ENCODE results near the gene RAB3B.
A peak's percentile ranks its signal among the peaks of the same experiment; 100 is the strongest.

The RAB3B gene

GRCh38 chr1:51958824-51959223, 31.7 kb downstream of the RAB3B start:
- DNase-seq (ENCODE audit: low read depth, low spot score): no peak
- TF ChIP-seq CTCF (IDR thresholded peaks at IDR 0.05; ENCODE audit: low read depth, low read length): no peak
- H3K4me3 ChIP-seq (ENCODE audit: low read depth, low read length): no peak overlapping the region
- in situ Hi-C loops (cut with HindIII; ENCODE audit: low sequenced_read_pairs): no loop called here

DNA sequence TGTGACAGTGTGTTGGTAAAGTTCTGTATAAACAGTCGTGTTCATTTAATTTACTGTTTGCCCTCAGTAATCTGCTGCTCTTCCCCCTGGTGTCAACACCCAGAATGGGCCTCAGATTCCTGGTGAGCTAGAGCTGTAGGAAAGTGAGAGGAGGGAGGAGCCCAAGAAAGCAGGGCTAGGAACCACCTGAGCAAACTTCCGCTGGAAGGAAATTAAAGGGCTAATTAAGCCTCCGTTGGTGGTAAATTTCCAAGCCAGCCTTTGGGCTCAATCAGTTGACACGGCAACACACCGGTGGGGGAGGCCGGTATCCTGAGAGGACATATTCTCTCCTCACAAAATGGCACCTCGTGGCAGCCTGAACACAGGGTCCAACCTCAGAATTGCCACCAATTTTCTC, 32.9 kb downstream of the RAB3B start:
- in situ Hi-C loops (cut with HindIII; ENCODE audit: low sequenced_read_pairs): no loop called here
- H3K4me3 ChIP-seq (ENCODE audit: low read depth, low read length): no peak overlapping the region
- no peak for DNase-seq (ENCODE audit: low read depth, low spot score)
- TF ChIP-seq CTCF (IDR thresholded peaks at IDR 0.05; ENCODE audit: low read depth, low read length): no peak

- TF ChIP-seq CTCF (IDR thresholded peaks at IDR 0.05; ENCODE audit: low read depth, low read length): no peak
- in situ Hi-C loops (cut with HindIII; ENCODE audit: low sequenced_read_pairs): no loop called here
- peak; percentile 38 for DNase-seq (ENCODE audit: low read depth, low spot score)
- no peak overlapping the region for H3K4me3 ChIP-seq (ENCODE audit: low read depth, low read length)
Measured at GRCh38 chr1:51956528-51957509, 33.7 kb downstream of the RAB3B start.

GRCh38 chr1:51955797-51956527, 34.5 kb downstream of the RAB3B start:
- DNase-seq (ENCODE audit: low read depth, low spot score): no peak
- no peak for TF ChIP-seq CTCF (IDR thresholded peaks at IDR 0.05; ENCODE audit: low read depth, low read length)
- H3K4me3 ChIP-seq (ENCODE audit: low read depth, low read length): no peak overlapping the region
- in situ Hi-C loops (cut with HindIII; ENCODE audit: low sequenced_read_pairs): no loop called here

- TF ChIP-seq CTCF (IDR thresholded peaks at IDR 0.05; ENCODE audit: low read depth, low read length): no peak
- in situ Hi-C loops (cut with HindIII; ENCODE audit: low sequenced_read_pairs): no loop called here
- H3K4me3 ChIP-seq (ENCODE audit: low read depth, low read length): no peak overlapping the region
- DNase-seq (ENCODE audit: low read depth, low spot score): no peak
Measured at GRCh38 chr1:51954783-51955182, 35.7 kb downstream of the RAB3B start.

DNA sequence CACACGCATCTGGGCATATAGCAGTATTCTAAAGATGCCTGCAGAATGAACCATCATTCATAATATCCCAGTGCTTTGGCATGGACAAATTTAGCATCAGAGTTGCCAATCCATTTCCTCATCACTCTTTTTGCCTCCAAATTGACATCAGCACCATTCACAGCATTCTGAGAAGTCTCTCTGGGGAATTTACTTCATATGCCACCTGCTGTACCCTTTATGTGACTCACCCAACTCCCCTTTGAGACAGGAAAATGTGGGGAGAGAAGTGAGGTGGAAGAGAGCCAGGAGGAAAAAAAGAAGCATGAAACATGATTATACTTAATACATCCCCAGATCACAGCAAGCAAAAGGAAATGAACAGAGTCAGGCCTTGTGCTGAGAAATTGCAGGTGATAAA, 37.4 kb downstream of the RAB3B start:
- TF ChIP-seq CTCF (IDR thresholded peaks at IDR 0.05; ENCODE audit: low read depth, low read length): no peak
- no peak overlapping the region for H3K4me3 ChIP-seq (ENCODE audit: low read depth, low read length)
- DNase-seq (ENCODE audit: low read depth, low spot score): no peak
- in situ Hi-C loops (cut with HindIII; ENCODE audit: low sequenced_read_pairs): no loop called here
